Measurements from ENCODE around the gene URGCP.

GRCh38 chr7:43877968-43878864 lies 28.2 kb downstream of the URGCP start:
- TF ChIP-seq POLR2A (IDR thresholded peaks at IDR 0.05), result no peak
- TF ChIP-seq CTCF (IDR thresholded peaks at IDR 0.05), result no peak
